ENCODE data around the gene CYP2R1.
A peak's percentile ranks its signal among the peaks of the same experiment; 100 is the strongest.

The CYP2R1 gene, protein sequence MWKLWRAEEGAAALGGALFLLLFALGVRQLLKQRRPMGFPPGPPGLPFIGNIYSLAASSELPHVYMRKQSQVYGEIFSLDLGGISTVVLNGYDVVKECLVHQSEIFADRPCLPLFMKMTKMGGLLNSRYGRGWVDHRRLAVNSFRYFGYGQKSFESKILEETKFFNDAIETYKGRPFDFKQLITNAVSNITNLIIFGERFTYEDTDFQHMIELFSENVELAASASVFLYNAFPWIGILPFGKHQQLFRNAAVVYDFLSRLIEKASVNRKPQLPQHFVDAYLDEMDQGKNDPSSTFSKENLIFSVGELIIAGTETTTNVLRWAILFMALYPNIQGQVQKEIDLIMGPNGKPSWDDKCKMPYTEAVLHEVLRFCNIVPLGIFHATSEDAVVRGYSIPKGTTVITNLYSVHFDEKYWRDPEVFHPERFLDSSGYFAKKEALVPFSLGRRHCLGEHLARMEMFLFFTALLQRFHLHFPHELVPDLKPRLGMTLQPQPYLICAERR

DNA sequence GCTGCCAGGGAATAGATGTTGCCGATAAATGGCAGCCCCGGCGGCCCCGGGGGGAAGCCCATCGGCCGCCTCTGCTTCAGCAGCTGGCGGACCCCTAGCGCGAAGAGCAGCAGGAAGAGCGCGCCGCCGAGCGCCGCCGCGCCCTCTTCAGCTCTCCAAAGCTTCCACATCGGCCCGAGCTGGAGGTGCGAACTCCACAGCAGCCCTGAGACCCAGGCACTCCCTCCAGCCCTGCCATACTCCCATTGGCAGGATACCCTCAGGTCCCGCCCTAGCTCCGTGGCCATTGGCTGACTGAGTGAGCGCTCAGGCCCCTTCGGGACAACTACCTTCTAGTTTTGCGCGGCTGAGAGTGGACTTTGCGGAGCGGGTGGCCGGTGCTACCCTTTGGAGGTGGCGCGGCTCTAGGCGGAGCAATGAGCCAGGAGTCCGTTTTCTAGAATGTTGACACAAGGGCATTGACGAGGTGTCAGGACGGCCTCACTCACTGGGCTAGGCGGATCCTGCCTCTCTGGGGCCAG lies at the start of gene CYP2R1:
Gene CYP2R1, minus strand, starts transcription at position 196 of the 521 bp plus-strand sequence. Its CDS starts 26 bp downstream, at position 170.
- Histone ChIP-seq H3K36me3 (ENCODE audit: control insufficient read depth, insufficient read depth, low read length) (no peaks in the 10 kb centered on the region), H3K4me1 (ENCODE audit: control insufficient read depth, insufficient read depth, low read length) (no peaks in the 10 kb centered on the region), H3K27me3 (ENCODE audit: control insufficient read depth, insufficient read depth, low read length) (peaks cover 26% of the 10 kb centered on the region), H3K9ac (ENCODE audit: low read depth, low read length) (no peak within 1 kb of the TSS), H3K9me3 (ENCODE audit: control insufficient read depth, insufficient read depth, low read length) (no peaks in the 10 kb centered on the region), H3K4me3 (ENCODE audit: low read depth, low read length) (peak within 1 kb of the TSS; percentile 80)

DNA sequence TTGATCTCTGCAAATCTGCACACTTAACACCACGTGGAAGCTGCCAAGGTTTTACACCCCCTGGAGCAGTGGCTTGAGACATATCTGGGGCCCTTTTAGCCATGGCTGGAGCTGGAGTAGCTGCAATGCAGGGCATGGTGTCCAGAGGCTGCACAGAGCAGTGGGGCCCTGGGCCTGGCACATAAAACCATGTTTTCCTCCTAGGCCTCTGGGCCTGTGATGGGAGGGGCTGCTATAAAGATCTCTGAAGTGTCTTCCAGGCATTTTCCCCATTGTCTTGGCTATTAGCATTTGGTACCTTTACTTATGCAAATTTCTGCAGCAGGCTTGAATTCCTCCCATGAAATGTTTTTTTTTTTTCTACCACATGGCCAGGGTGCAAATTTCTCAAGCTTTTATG lies 46.9 kb upstream of the CYP2R1 start:
- no peaks in the 10 kb centered on the region for H3K36me3 ChIP-seq (ENCODE audit: control insufficient read depth, insufficient read depth, low read length)
- no peak overlapping the region for H3K4me3 ChIP-seq (ENCODE audit: low read depth, low read length)
- H3K27me3 ChIP-seq (ENCODE audit: control insufficient read depth, insufficient read depth, low read length): no peaks in the 10 kb centered on the region
- H3K4me1 ChIP-seq (ENCODE audit: control insufficient read depth, insufficient read depth, low read length): no peaks in the 10 kb centered on the region
- no peaks in the 10 kb centered on the region for H3K9me3 ChIP-seq (ENCODE audit: control insufficient read depth, insufficient read depth, low read length)
- no peak overlapping the region for H3K9ac ChIP-seq (ENCODE audit: low read depth, low read length)

DNA sequence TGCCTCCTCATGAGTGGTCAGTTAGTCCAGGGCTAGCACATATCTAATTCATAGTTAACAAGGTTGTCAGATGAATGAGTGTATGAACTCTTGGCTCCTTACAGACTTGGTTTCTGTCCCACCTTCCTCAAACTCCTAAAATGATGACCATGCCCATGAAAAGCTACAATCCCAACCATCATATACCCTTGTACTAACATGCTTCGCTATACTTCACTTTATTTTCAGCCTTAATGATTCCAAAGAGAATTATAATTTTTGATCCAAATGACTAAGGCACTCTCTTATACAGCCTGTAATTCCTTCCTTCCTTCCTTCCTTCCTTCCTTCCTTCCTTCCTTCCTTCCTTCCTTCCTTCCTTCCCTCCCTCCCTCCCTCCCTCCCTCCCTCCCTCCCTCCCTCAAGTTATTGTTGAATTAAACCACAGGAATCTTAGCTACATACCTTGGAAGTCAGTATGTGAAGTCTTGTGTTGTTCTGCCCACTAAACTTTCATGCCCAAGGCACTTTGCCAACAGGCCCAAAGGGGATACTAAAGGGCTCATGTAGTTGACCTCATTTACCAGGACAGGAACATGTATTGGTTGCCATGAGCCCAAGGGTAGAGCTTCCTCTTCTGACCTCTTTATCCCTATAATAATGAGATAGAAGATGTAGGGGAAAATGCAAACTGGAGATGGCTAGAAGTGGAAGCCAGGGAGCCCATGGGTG lies 42.8 kb upstream of the CYP2R1 start:
- H3K36me3 ChIP-seq (ENCODE audit: control insufficient read depth, insufficient read depth, low read length): no peaks in the 10 kb centered on the region
- H3K4me3 ChIP-seq (ENCODE audit: low read depth, low read length): no peak overlapping the region
- H3K4me1 ChIP-seq (ENCODE audit: control insufficient read depth, insufficient read depth, low read length): no peaks in the 10 kb centered on the region
- H3K27me3 ChIP-seq (ENCODE audit: control insufficient read depth, insufficient read depth, low read length): no peaks in the 10 kb centered on the region
- H3K9me3 ChIP-seq (ENCODE audit: control insufficient read depth, insufficient read depth, low read length): peaks cover 2% of the 10 kb centered on the region
- no peak overlapping the region for H3K9ac ChIP-seq (ENCODE audit: low read depth, low read length)

DNA sequence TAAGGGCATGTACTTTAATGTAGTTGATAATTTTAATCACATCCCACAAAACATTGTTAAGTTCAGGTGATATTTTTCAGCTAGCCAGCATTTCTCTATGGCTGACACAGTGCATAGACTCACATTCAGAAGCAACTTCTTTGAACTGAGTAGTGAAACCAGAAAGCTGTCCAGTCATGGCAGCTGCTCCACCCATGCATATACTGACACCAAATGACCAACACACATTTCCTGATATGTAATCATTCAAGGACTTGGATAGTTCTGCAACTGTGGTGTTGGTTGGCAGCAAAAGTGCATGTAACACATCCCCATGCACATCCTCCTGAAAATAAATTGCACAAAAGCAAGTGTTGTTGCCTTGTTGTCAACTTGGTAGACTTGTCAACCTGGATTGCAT lies 40.4 kb upstream of the CYP2R1 start:
- Histone ChIP-seq H3K27me3 (ENCODE audit: control insufficient read depth, insufficient read depth, low read length) (no peaks in the 10 kb centered on the region), H3K9ac (ENCODE audit: low read depth, low read length) (no peak overlapping the region), H3K9me3 (ENCODE audit: control insufficient read depth, insufficient read depth, low read length) (peaks cover 2% of the 10 kb centered on the region), H3K4me3 (ENCODE audit: low read depth, low read length) (no peak overlapping the region), H3K4me1 (ENCODE audit: control insufficient read depth, insufficient read depth, low read length) (no peaks in the 10 kb centered on the region), H3K36me3 (ENCODE audit: control insufficient read depth, insufficient read depth, low read length) (no peaks in the 10 kb centered on the region)

DNA sequence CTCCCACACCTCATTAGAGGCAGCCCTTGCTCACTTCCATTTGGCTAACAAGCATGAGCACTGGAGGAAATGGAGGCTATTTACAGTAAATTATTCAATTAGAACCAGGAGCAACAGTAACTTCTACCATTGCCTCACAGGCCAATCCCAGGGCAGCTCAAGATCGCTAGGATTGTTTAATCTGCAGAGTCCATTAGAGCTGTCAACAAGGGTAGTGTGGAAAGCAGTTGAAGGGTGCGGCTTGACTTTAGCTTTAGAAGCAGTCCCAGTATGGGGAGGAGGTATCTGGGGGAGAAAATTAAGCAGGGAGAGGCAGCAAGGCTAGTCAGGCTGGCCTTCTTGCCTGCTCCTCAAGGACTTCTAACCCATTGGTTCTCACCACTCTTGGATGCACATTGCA lies 38.3 kb upstream of the CYP2R1 start:
- Histone ChIP-seq H3K36me3 (ENCODE audit: control insufficient read depth, insufficient read depth, low read length) (no peaks in the 10 kb centered on the region), H3K4me3 (ENCODE audit: low read depth, low read length) (no peak overlapping the region), H3K9me3 (ENCODE audit: control insufficient read depth, insufficient read depth, low read length) (peaks cover 2% of the 10 kb centered on the region), H3K4me1 (ENCODE audit: control insufficient read depth, insufficient read depth, low read length) (no peaks in the 10 kb centered on the region), H3K9ac (ENCODE audit: low read depth, low read length) (no peak overlapping the region), H3K27me3 (ENCODE audit: control insufficient read depth, insufficient read depth, low read length) (no peaks in the 10 kb centered on the region)

DNA sequence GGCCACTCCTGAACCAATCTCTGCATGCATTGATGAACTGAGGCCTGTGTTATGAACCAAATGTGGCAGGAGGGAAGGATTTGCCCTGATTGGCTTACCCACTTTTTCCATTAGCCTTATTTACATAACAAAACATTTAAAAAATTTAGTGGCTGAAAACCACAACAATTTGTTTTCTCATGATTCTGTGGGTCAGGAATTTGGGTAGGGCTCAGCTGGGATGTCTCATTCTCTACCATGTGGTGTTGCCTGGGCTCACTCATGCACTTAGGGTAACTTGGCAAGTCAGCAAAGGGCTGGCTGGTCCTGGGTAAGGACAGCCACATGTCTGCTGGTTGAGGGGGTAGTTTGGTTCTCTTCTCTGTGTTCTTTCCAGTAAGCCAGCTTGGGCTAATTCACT lies 35.1 kb upstream of the CYP2R1 start:
- no peaks in the 10 kb centered on the region for H3K27me3 ChIP-seq (ENCODE audit: control insufficient read depth, insufficient read depth, low read length)

DNA sequence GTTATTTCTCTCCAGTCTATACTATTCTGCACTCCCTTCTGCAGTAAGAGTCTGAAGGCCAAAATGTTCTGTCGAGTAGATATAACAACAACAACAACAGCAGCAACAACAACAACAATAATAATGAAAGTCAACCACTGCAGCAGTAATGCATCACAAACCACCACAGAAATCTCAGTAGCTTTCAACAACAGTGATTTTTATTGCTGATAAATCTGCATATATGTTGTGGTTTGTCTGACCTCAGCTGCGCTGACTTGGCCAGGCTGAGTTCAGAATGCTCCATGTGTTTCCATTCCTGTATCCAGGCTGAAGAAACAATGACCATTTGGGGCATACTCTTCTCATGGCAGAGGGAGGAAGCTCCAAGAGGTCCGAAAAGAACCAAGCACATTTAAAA lies 32.3 kb upstream of the CYP2R1 start:
- H3K27me3 ChIP-seq (ENCODE audit: control insufficient read depth, insufficient read depth, low read length): no peaks in the 10 kb centered on the region
- H3K4me3 ChIP-seq (ENCODE audit: low read depth, low read length): no peak overlapping the region
- H3K9me3 ChIP-seq (ENCODE audit: control insufficient read depth, insufficient read depth, low read length): no peaks in the 10 kb centered on the region
- no peaks in the 10 kb centered on the region for H3K4me1 ChIP-seq (ENCODE audit: control insufficient read depth, insufficient read depth, low read length)
- no peaks in the 10 kb centered on the region for H3K36me3 ChIP-seq (ENCODE audit: control insufficient read depth, insufficient read depth, low read length)
- H3K9ac ChIP-seq (ENCODE audit: low read depth, low read length): no peak overlapping the region

More for the DNA sequence above, 35.1 kb upstream of the CYP2R1 start:
- H3K9ac ChIP-seq (ENCODE audit: low read depth, low read length): no peak overlapping the region
- no peak overlapping the region for H3K4me3 ChIP-seq (ENCODE audit: low read depth, low read length)
- no peaks in the 10 kb centered on the region for H3K36me3 ChIP-seq (ENCODE audit: control insufficient read depth, insufficient read depth, low read length)
- H3K9me3 ChIP-seq (ENCODE audit: control insufficient read depth, insufficient read depth, low read length): no peaks in the 10 kb centered on the region
- no peaks in the 10 kb centered on the region for H3K4me1 ChIP-seq (ENCODE audit: control insufficient read depth, insufficient read depth, low read length)

DNA sequence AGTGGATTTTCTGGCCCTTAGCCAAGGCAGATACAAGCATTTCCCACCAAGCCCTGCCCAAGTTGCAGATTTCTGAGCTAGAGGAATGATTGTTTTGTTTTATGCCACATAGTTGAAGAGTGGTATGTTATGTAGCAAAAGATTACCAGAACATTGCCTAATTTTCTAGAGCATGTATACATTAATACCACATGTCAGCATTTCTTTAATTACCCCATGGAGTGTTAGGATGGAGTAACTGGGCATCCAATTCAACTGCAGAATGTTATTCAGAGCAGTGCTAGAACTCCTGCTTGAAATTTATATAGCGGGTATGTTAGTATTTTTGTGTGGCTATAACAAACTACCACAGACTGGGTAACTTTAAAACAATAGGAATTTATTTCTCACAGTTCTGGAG lies 24.4 kb upstream of the CYP2R1 start:
- no peaks in the 10 kb centered on the region for H3K27me3 ChIP-seq (ENCODE audit: control insufficient read depth, insufficient read depth, low read length)
- H3K4me1 ChIP-seq (ENCODE audit: control insufficient read depth, insufficient read depth, low read length): no peaks in the 10 kb centered on the region
- no peaks in the 10 kb centered on the region for H3K9me3 ChIP-seq (ENCODE audit: control insufficient read depth, insufficient read depth, low read length)
- H3K4me3 ChIP-seq (ENCODE audit: low read depth, low read length): no peak overlapping the region
- no peaks in the 10 kb centered on the region for H3K36me3 ChIP-seq (ENCODE audit: control insufficient read depth, insufficient read depth, low read length)
- no peak overlapping the region for H3K9ac ChIP-seq (ENCODE audit: low read depth, low read length)

DNA sequence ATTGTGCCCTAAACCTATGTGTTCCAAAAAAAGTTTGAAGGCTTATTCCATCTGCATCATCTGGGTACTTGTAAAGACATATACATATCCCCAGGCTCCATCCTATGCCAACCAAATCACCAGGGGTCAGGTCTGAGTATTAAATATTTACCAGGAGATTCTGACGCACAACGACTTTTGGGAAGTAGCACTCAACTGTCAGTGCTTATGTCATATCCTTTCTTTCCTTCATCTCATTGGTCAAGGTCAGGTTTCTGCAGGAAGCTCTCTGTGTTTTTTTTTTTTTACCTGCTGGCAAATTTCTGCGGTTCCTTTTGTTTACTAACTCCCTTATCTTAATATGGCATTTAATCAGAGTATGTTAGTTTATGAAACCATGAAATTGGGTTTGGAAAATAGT lies 22.5 kb upstream of the CYP2R1 start:
- no peak overlapping the region for H3K4me3 ChIP-seq (ENCODE audit: low read depth, low read length)
- no peaks in the 10 kb centered on the region for H3K9me3 ChIP-seq (ENCODE audit: control insufficient read depth, insufficient read depth, low read length)
- H3K4me1 ChIP-seq (ENCODE audit: control insufficient read depth, insufficient read depth, low read length): no peaks in the 10 kb centered on the region
- no peaks in the 10 kb centered on the region for H3K27me3 ChIP-seq (ENCODE audit: control insufficient read depth, insufficient read depth, low read length)
- no peak overlapping the region for H3K9ac ChIP-seq (ENCODE audit: low read depth, low read length)
- no peaks in the 10 kb centered on the region for H3K36me3 ChIP-seq (ENCODE audit: control insufficient read depth, insufficient read depth, low read length)

DNA sequence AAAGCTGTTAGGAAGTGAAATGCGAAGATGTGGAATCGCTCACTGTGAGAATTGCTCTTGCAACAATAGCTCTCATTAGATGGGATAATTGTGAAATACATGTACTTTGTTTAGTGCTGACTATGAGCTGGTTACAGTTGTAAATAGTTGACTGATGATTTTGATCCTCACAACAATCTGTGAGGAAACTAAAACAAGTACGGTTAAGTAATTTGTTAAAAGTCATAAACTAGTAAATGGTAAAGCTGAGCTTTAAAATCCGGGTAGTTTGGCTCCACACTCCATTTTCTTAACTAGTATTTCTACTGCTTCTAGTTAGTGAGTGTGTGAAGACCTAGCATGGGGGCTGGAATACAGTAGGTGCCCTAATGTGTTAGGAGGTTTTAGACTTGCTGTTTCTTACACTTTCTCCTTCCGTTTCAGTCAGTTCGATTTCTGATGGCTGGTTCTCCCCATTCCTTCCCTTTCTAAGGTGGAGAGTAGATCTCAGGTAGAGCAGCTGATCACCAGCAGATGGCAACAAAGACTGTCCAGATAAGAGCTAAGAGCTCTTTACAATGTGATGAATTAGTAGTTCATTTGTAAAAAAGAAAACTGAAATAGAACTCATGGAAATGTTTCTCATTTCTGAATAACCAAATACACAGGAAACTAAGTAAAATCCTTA lies 16.3 kb upstream of the CYP2R1 start:
- no peaks in the 10 kb centered on the region for H3K4me1 ChIP-seq (ENCODE audit: control insufficient read depth, insufficient read depth, low read length)
- no peaks in the 10 kb centered on the region for H3K9me3 ChIP-seq (ENCODE audit: control insufficient read depth, insufficient read depth, low read length)
- H3K9ac ChIP-seq (ENCODE audit: low read depth, low read length): no peak overlapping the region
- H3K36me3 ChIP-seq (ENCODE audit: control insufficient read depth, insufficient read depth, low read length): no peaks in the 10 kb centered on the region
- peaks cover 3% of the 10 kb centered on the region for H3K27me3 ChIP-seq (ENCODE audit: control insufficient read depth, insufficient read depth, low read length)
- no peak overlapping the region for H3K4me3 ChIP-seq (ENCODE audit: low read depth, low read length)

DNA sequence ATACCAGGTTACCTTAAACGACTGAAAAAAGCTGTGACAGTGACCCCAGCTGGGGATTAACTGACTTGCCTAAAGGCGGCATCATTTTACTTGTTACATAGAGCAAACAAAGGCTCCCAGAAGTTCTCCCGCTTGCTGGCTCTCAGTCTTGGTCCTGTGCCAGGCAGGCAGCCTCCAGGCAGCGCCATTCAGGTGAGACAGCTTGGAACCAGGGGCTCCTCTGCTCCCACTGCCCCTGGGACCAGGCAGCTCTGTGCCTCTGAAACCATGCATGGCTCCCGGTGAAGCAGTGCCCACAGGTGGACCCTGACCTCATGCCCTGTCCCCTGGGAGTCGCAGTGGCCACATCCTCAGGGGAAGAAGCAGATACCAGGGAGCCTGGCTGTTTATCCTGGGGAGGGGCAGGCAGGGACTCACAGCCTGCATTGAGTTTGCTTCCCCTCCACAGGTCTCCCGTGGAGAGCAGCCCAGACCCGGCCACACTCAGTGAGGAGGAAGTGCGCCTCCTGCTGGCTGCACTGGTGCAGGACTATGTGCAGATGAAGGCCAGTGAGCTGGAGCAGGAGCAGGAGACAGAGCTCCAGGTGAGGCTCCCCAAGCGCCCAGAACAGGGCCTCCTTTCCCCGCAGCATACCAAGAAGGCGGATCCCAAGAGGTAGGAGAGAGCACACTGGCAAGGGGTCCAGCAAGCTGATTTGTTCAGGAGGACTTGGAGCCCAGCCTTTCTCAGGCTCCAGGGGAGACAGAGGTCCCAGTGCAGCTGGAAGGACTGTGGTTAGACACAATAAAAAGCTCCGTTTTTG lies 15.6 kb upstream of the CYP2R1 start:
- H3K9ac ChIP-seq (ENCODE audit: low read depth, low read length): no peak overlapping the region

More for the DNA sequence above, 15.6 kb upstream of the CYP2R1 start:
- Histone ChIP-seq H3K9me3 (ENCODE audit: control insufficient read depth, insufficient read depth, low read length) (no peaks in the 10 kb centered on the region), H3K4me1 (ENCODE audit: control insufficient read depth, insufficient read depth, low read length) (no peaks in the 10 kb centered on the region), H3K27me3 (ENCODE audit: control insufficient read depth, insufficient read depth, low read length) (peaks cover 3% of the 10 kb centered on the region), H3K4me3 (ENCODE audit: low read depth, low read length) (peak overlapping the region; percentile 19), H3K36me3 (ENCODE audit: control insufficient read depth, insufficient read depth, low read length) (no peaks in the 10 kb centered on the region)

All from iPS-15b (cell line).